HepG2 (cell line): ENCODE measurements around the gene FOXD3. TPM values are rescaled to one million over a fixed set of nuclear protein-coding genes. Genes with fewer than 3 reads are reported as not detected.

Source experiments
- ATAC-seq: fragments of 200-7000 bp; cut with Tn5 transposase; 3 replicates; pipeline ENCODE4 v1.9.1; 2020; ENCODE audit warnings: mild to moderate bottlenecking, moderate library complexity
- BruUV-seq: library from RNA; stranded (reverse); fragments of 400-500 nt; replicated peaks from 2 replicates; lab custom pipeline; 2021; lab: Mats Ljungman, UMichigan
- CTCF ChIA-PET: fragments of 300-600 bp; formaldehyde crosslinking; extraction: SDS; loops from one replicate; lab custom pipeline; 2021; ENCODE audit warnings: low total read pairs, inconsistent platforms, low intra/inter-chr PET ratio; lab: Yijun Ruan, JAX
- POLR2A ChIA-PET: fragments of 350-600 bp; sonication (Branson Sonifier 250); formaldehyde crosslinking; loops from one replicate; lab custom pipeline; 2020; ENCODE audit warnings: antibody characterized with exemption, inconsistent platforms; lab: Yijun Ruan, JAX
- DNase-seq: peaks from one replicate; pipeline ENCODE4 v3.0.0-alpha.2; 2015; ENCODE audit warnings: low spot score
- FAIRE-seq: peaks from 3 replicates; lab custom pipeline; 2011; peaks lifted over from hg19 to GRCh38; lab: Jason Lieb, UNC
- H2AFZ ChIP-seq: one replicate; pipeline ENCODE4 v1.6.1; 2011; ENCODE audit warnings: low read length, inconsistent platforms
- H3K27ac ChIP-seq: fragments of 300-600 bp; 3 replicates; pipeline ENCODE4 v1.8.0; 2011; ENCODE audit warnings: mixed run types, mild to moderate bottlenecking, mixed read lengths, low read length, inconsistent platforms; ENCODE audit not compliant: insufficient read depth; ENCODE audit errors: extremely low read length
- H3K27me3 ChIP-seq, 2 experiments: fragments of 200-600 bp in 1 of 2; 2 replicates in 1 of 2; 3 replicates in 1 of 2; pipeline versions ENCODE4 v1.6.0 to v1.8.0; 2011; ENCODE audit warnings: low read length in 2 of 2, mild to moderate bottlenecking in 2 of 2, moderate library complexity in 2 of 2, inconsistent platforms in 1 of 2; ENCODE audit not compliant: insufficient read depth in 2 of 2, control insufficient read depth in 1 of 2
- H3K36me3 ChIP-seq, 2 experiments: fragments of 200-600 bp in 1 of 2; replicated peaks in 1 of 2; 2 replicates in 1 of 2; 3 replicates in 1 of 2; pipeline versions ENCODE4 v1.5.1 to v1.8.0; 2011; ENCODE audit warnings: low read length in 2 of 2, inconsistent platforms in 1 of 2; ENCODE audit not compliant: insufficient read depth in 2 of 2, control insufficient read depth in 1 of 2
- H3K4me1 ChIP-seq: 2 replicates; pipeline ENCODE4 v1.5.1; 2012; ENCODE audit warnings: low read length, inconsistent platforms; ENCODE audit not compliant: insufficient read depth
- H3K4me2 ChIP-seq: 2 replicates; pipeline ENCODE4 v1.6.0; 2011; ENCODE audit warnings: low read depth, low read length, inconsistent platforms
- H3K4me3 ChIP-seq, 3 experiments: fragments of 200-600 bp in 1 of 3; sonication (generic), shearing (Covaris generic) in 1 of 3; replicated peaks in 1 of 3; 2 replicates each; pipeline ENCODE4 v1.5.1; 2011 to 2016; ENCODE audit warnings: low read length in 3 of 3, inconsistent platforms in 2 of 3, low read depth in 2 of 3, mild to moderate bottlenecking in 2 of 3, control low read depth in 1 of 3, mixed read lengths in 1 of 3; ENCODE audit not compliant: insufficient read depth in 1 of 3
- H3K79me2 ChIP-seq: one replicate; pipeline ENCODE4 v1.6.1; 2011; ENCODE audit warnings: low read length, inconsistent platforms; ENCODE audit not compliant: insufficient read depth
- H3K9ac ChIP-seq: 2 replicates; pipeline ENCODE4 v1.6.0; 2011; ENCODE audit warnings: mild to moderate bottlenecking, low read depth, low read length, inconsistent platforms; ENCODE audit not compliant: insufficient read depth
- H3K9me3 ChIP-seq: 2 replicates; pipeline ENCODE4 v1.5.1; 2012; ENCODE audit warnings: mild to moderate bottlenecking, low read length
- H4K20me1 ChIP-seq: 2 replicates; pipeline ENCODE4 v1.6.0; 2011; ENCODE audit warnings: inconsistent platforms, mild to moderate bottlenecking, low read length, moderate library complexity; ENCODE audit not compliant: insufficient read depth
- DNMT1 ChIP-seq: sonication (generic); formaldehyde crosslinking; IDR thresholded peaks from 2 replicates; pipeline ENCODE4 v1.5.1; 2020; ENCODE audit warnings: mild to moderate bottlenecking, missing genetic modification reagents
- PCBP1 ChIP-seq: fragments of 200-400 bp; formaldehyde crosslinking; IDR thresholded peaks from 2 replicates; pipeline ENCODE4 v1.6.1; 2017; ENCODE audit warnings: mild to moderate bottlenecking, low read depth, low read length, borderline replicate concordance
- SKI ChIP-seq: fragments of 450-650 bp; IDR thresholded peaks from one replicate; pipeline ENCODE4 v1.6.1; 2018; ENCODE audit warnings: mild to moderate bottlenecking; ENCODE audit not compliant: partially characterized antibody
- SRSF4 ChIP-seq: fragments of 200-400 bp; formaldehyde crosslinking; IDR thresholded peaks from one replicate; pipeline ENCODE4 v1.6.1; 2018; ENCODE audit warnings: mild to moderate bottlenecking, low read depth, low read length, moderate library complexity; ENCODE audit not compliant: poor library complexity, severe bottlenecking
- ZFP1 ChIP-seq: IDR thresholded peaks from 2 replicates; pipeline ENCODE4 v1.6.1; 2016
- ZNF263 ChIP-seq: sonication (generic); formaldehyde crosslinking; IDR thresholded peaks from 2 replicates; pipeline ENCODE4 v1.4.0; 2020; ENCODE audit warnings: missing genetic modification reagents
- ZNF768 ChIP-seq: sonication (generic); formaldehyde crosslinking; IDR thresholded peaks from 2 replicates; pipeline ENCODE4 v1.4.0; 2020; ENCODE audit warnings: missing genetic modification reagents
- WGBS: methylation state at CpG from one replicate; pipeline ENCODE4 v1.1.6; 2017; ENCODE audit warnings: low lambda C conversion rate; 5-methylcytosine and 5-hydroxymethylcytosine counted together
- in situ Hi-C: cut with HindIII; loops from 2 replicates; pipeline ENCODE4 v1.10.0; 2017; ENCODE audit warnings: low pct_unique_long_range_greater_than_20kb; ENCODE audit not compliant: extremely low pct_ligation_motif_present
- intact Hi-C: fragments of 100-400 bp; cut with micrococcal nuclease; formaldehyde crosslinking; loops from one replicate; pipeline ENCODE4 v1.10.0; 2022; ENCODE audit not compliant: unreplicated experiment
- polyA plus RNA-seq, 8 experiments: library from polyadenylated mRNA; depleted of rRNA in 3 of 8; stranded (reverse) in 7 of 8; unstranded in 1 of 8; fragments of >200 nt; fragmentation: Illumina TruSeq in 4 of 8; extraction: Trizol in 4 of 8; gene quantifications; 2 replicates each; pipeline versions ENCODE4 v1.2.1 to v1.2.3, GENCODE V29; 2011 to 2016; ENCODE audit warnings: low read depth in 4 of 8, missing spikeins in 1 of 8, mixed read lengths in 1 of 8; ENCODE audit not compliant: insufficient read depth in 1 of 8
- total RNA-seq, 5 experiments: library from RNA; depleted of rRNA; stranded (reverse); fragments of >200 nt; fragmentation: Illumina TruSeq; extraction: Trizol; gene quantifications; 2 replicates each; pipeline ENCODE4 v1.2.3, GENCODE V29; 2016; ENCODE audit warnings: low read depth in 1 of 5
- TF ChIP-seq, protein P1 (sequence below): sonication (generic); formaldehyde crosslinking; IDR thresholded peaks from 2 replicates; pipeline ENCODE4 v1.4.0; 2020; ENCODE audit warnings: mild to moderate bottlenecking, low read depth, missing genetic modification reagents

Gene FOXD3
- total and polyA plus RNA-seq, 2 of the 13 experiments (the other 11 are each of a cell fraction or from before 2014, with no cell fraction given): not detected

DNA sequence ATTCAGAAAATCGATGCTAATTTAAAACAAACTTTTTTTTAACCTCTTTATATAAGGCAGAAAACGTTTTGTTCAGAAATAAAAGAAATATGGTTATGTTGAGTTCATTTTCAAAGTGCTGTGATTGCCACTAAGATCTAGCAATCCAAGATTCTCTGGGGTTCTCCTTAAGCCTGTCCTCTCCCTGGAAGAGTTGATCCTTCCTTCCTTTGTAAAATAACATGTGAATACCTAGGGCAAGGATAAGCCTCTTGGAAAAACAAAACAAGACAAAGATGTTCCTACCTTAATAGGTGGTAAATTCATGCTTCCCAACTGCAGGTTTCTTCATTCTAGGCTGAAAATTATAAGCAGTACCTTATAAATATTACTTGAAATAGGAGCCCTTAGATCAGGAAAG is 18.0 kb upstream of the FOXD3 start:
- CTCF ChIA-PET: no interaction called here
- in situ Hi-C loops: no loop called here
- H3K9ac ChIP-seq: no peak overlapping the region
- no peaks in the 10 kb centered on the region for H3K27me3 ChIP-seq
- intact Hi-C loops: no loop called here
- H3K4me3 ChIP-seq: no peak overlapping the region
- 0% methylated on average over 2 of the region's 2 CpGs for WGBS
- no peaks in the 10 kb centered on the region for H4K20me1 ChIP-seq
- DNase-seq (no peak), ATAC-seq (no peak), FAIRE-seq (no peak)
- TF ChIP-seq ZNF263 (CRISPR knock-in tag): no peak
- no peak for TF ChIP-seq PCBP1
- TF ChIP-seq ZFP1 (CRISPR knock-in tag): no peak
- TF ChIP-seq, protein P1, sequence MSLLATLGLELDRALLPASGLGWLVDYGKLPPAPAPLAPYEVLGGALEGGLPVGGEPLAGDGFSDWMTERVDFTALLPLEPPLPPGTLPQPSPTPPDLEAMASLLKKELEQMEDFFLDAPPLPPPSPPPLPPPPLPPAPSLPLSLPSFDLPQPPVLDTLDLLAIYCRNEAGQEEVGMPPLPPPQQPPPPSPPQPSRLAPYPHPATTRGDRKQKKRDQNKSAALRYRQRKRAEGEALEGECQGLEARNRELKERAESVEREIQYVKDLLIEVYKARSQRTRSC (CRISPR knock-in tag): no peak
- TF ChIP-seq SRSF4: no peak
- no peak for TF ChIP-seq SKI
- BruUV-seq: no TSS peak
- H3K36me3 ChIP-seq: no peaks in the 10 kb centered on the region
- H3K4me2 ChIP-seq: no peak overlapping the region
- H2AFZ ChIP-seq: no peak overlapping the region
- no peak overlapping the region for H3K27ac ChIP-seq
- H3K79me2 ChIP-seq: no peaks in the 10 kb centered on the region
- H3K4me1 ChIP-seq: no peaks in the 10 kb centered on the region
- H3K9me3 ChIP-seq: no peaks in the 10 kb centered on the region
- POLR2A ChIA-PET: no interaction called here

DNA sequence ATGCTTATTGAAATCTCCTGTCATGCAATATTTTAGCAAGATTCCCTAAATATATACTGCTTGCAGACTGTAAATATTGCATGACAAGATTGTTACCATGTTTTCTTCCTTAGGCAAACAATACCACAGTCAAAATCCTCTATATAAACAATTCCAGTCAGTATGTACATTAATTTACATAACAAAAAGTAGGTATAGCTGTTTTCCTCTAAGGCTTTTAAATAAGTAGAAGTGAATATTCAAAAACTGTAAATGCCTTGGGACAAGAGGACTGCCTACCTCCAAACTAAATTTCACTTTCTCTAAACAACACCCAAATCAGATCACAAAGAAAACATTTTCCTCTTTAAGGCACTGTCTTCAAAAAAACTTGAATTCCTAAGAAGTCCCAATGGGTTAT is 17.3 kb upstream of the FOXD3 start:
- FAIRE-seq (no peak), ATAC-seq (no peak), DNase-seq (no peak)
- H3K27me3 ChIP-seq: no peaks in the 10 kb centered on the region
- no peaks in the 10 kb centered on the region for H3K79me2 ChIP-seq
- TF ChIP-seq ZNF768 (no peak), DNMT1 (CRISPR knock-in tag) (no peak)
- no peak overlapping the region for H3K27ac ChIP-seq
- H3K4me3 ChIP-seq: no peak overlapping the region
- H3K9me3 ChIP-seq: no peaks in the 10 kb centered on the region
- H3K9ac ChIP-seq: no peak overlapping the region
- H3K36me3 ChIP-seq: no peaks in the 10 kb centered on the region
- ChIA-PET CTCF (no interaction called here), POLR2A (no interaction called here)
- in situ Hi-C loops (no loop called here), intact Hi-C loops (no loop called here)
- no TSS peak for BruUV-seq
- no peak overlapping the region for H2AFZ ChIP-seq
- no peaks in the 10 kb centered on the region for H3K4me1 ChIP-seq
- no peaks in the 10 kb centered on the region for H4K20me1 ChIP-seq
- no peak overlapping the region for H3K4me2 ChIP-seq
